ENCODE measurements around the gene AR. TPM values are rescaled to one million over a fixed set of nuclear protein-coding genes. Genes with fewer than 3 reads are reported as not detected.

The AR gene, protein sequence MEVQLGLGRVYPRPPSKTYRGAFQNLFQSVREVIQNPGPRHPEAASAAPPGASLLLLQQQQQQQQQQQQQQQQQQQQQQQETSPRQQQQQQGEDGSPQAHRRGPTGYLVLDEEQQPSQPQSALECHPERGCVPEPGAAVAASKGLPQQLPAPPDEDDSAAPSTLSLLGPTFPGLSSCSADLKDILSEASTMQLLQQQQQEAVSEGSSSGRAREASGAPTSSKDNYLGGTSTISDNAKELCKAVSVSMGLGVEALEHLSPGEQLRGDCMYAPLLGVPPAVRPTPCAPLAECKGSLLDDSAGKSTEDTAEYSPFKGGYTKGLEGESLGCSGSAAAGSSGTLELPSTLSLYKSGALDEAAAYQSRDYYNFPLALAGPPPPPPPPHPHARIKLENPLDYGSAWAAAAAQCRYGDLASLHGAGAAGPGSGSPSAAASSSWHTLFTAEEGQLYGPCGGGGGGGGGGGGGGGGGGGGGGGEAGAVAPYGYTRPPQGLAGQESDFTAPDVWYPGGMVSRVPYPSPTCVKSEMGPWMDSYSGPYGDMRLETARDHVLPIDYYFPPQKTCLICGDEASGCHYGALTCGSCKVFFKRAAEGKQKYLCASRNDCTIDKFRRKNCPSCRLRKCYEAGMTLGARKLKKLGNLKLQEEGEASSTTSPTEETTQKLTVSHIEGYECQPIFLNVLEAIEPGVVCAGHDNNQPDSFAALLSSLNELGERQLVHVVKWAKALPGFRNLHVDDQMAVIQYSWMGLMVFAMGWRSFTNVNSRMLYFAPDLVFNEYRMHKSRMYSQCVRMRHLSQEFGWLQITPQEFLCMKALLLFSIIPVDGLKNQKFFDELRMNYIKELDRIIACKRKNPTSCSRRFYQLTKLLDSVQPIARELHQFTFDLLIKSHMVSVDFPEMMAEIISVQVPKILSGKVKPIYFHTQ
- under 1 TPM; 0.39 to 0.52 TPM for polyA plus RNA-seq

DNA sequence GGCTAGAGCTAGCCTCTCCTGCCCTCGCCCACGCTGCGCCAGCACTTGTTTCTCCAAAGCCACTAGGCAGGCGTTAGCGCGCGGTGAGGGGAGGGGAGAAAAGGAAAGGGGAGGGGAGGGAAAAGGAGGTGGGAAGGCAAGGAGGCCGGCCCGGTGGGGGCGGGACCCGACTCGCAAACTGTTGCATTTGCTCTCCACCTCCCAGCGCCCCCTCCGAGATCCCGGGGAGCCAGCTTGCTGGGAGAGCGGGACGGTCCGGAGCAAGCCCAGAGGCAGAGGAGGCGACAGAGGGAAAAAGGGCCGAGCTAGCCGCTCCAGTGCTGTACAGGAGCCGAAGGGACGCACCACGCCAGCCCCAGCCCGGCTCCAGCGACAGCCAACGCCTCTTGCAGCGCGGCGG, at the start of gene AR:
Gene AR, plus strand, starts transcription at position 204 of the 400 bp plus-strand sequence. CDS start 1,126 bp downstream, outside the sequence.
- H3K27ac ChIP-seq (ENCODE audit: low read depth in 2 of 2, low read length in 1 of 2) = peak within 1 kb of the TSS in 1 of 2 donors; percentile 54

DNA sequence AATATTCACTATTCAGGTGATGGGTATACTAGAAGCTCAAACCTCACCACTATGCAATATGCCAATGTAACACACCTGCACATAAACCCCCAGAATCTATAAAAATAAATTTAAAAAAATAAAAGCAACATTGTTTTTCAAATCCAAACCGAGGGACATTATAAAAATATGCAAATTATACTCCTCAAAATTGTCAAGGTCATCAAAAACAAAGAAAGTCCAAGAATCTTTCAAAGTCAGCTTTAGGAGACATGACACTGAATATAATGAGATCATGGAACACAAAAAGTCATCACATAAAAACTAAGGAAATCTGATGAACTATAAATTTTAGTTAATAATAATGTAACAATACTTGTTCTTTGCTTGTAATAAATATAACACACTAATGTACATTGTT, 43.2 kb upstream of the AR start:
- no peak overlapping the region for H3K4me3 ChIP-seq (ENCODE audit: low read depth in 1 of 2, low read length in 2 of 2)

More for the DNA sequence above, at the start of gene AR:
- Histone ChIP-seq H3K27me3 (ENCODE audit: control insufficient read depth in 1 of 2, insufficient read depth in 2 of 2, low read length in 2 of 2) (peaks cover 0 to 6% of the 10 kb centered on the region in 2 donors), H3K4me1 (ENCODE audit: control insufficient read depth in 2 of 2, insufficient read depth in 2 of 2, low read length in 1 of 2) (no peaks in the 10 kb centered on the region), H3K9me3 (ENCODE audit: control insufficient read depth in 2 of 2, insufficient read depth in 1 of 2, low read depth in 1 of 2, low read length in 1 of 2) (no peaks in the 10 kb centered on the region), H3K36me3 (ENCODE audit: control insufficient read depth in 2 of 2, insufficient read depth in 2 of 2, low read length in 1 of 2) (no peaks in the 10 kb centered on the region), H3K4me3 (ENCODE audit: low read depth in 1 of 2, low read length in 2 of 2) (peak within 1 kb of the TSS; percentile 41 to 45)
- 2 to 32% methylated on average over 28 to 30 of the region's 30 CpGs for WGBS, 2 donors

DNA sequence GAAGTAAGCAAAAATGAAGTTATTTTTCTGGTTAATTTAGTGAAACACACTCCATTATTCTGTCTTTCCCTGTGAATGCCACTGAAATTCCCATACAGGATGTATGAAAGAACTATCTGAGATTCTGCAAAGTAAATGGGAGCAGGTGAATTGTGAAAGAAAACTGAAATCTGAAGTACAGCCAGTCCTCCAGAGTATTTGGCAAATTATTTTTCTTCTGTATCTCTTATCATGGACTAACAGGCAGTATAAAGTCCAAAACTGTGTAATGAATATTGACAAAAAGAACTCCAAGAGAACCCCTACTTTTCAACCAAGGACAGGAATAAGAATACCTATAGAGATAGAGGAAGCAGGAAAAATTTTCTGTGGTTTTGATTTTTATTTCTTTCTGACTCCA, 40.8 kb upstream of the AR start:
- H3K9me3 ChIP-seq (ENCODE audit: control insufficient read depth in 2 of 2, insufficient read depth in 1 of 2, low read depth in 1 of 2, low read length in 1 of 2) = no peaks in the 10 kb centered on the region
- H3K4me3 ChIP-seq (ENCODE audit: low read depth in 1 of 2, low read length in 2 of 2) = no peak overlapping the region
- H3K27me3 ChIP-seq (ENCODE audit: control insufficient read depth in 1 of 2, insufficient read depth in 2 of 2, low read length in 2 of 2) = no peaks in the 10 kb centered on the region

More for the DNA sequence above, 43.2 kb upstream of the AR start:
- Histone ChIP-seq H3K27me3 (ENCODE audit: control insufficient read depth in 1 of 2, insufficient read depth in 2 of 2, low read length in 2 of 2) (no peaks in the 10 kb centered on the region), H3K9me3 (ENCODE audit: control insufficient read depth in 2 of 2, insufficient read depth in 1 of 2, low read depth in 1 of 2, low read length in 1 of 2) (no peaks in the 10 kb centered on the region), H3K4me1 (ENCODE audit: control insufficient read depth in 2 of 2, insufficient read depth in 2 of 2, low read length in 1 of 2) (no peaks in the 10 kb centered on the region), H3K36me3 (ENCODE audit: control insufficient read depth in 2 of 2, insufficient read depth in 2 of 2, low read length in 1 of 2) (no peaks in the 10 kb centered on the region), H3K27ac (ENCODE audit: low read depth in 2 of 2, low read length in 1 of 2) (no peak overlapping the region)
- 20 to 53% methylated on average over 1 of the region's 1 CpG for WGBS, 2 donors

DNA sequence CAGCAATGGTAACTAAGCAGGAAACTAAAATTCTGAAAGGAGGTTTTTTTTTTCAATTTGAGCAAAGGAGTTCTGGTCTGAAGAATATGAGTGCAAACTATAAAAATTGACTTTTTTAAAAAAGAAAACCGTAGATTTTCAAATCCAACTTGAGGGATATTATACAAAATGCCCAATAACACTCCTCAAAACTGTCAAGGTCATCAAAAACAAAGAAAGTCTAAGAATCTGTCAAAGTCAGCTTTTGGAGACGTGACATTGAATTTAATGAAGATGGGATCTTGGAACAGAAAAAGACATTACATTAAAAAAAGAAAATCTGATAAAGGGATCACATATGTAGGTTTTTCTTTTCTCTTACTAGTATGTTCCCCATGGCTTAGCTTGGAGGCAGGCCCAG, 40.4 kb upstream of the AR start:
- WGBS, 2 donors = 53 to 71% methylated on average over 2 of the region's 2 CpGs
- Histone ChIP-seq H3K27ac (ENCODE audit: low read depth in 2 of 2, low read length in 1 of 2) (no peak overlapping the region), H3K9me3 (ENCODE audit: control insufficient read depth in 2 of 2, insufficient read depth in 1 of 2, low read depth in 1 of 2, low read length in 1 of 2) (no peaks in the 10 kb centered on the region), H3K4me1 (ENCODE audit: control insufficient read depth in 2 of 2, insufficient read depth in 2 of 2, low read length in 1 of 2) (no peaks in the 10 kb centered on the region), H3K4me3 (ENCODE audit: low read depth in 1 of 2, low read length in 2 of 2) (no peak overlapping the region), H3K36me3 (ENCODE audit: control insufficient read depth in 2 of 2, insufficient read depth in 2 of 2, low read length in 1 of 2) (no peaks in the 10 kb centered on the region), H3K27me3 (ENCODE audit: control insufficient read depth in 1 of 2, insufficient read depth in 2 of 2, low read length in 2 of 2) (no peaks in the 10 kb centered on the region)

More for the DNA sequence above, 40.8 kb upstream of the AR start:
- H3K36me3 ChIP-seq (ENCODE audit: control insufficient read depth in 2 of 2, insufficient read depth in 2 of 2, low read length in 1 of 2) = no peaks in the 10 kb centered on the region
- no peak overlapping the region for H3K27ac ChIP-seq (ENCODE audit: low read depth in 2 of 2, low read length in 1 of 2)
- no peaks in the 10 kb centered on the region for H3K4me1 ChIP-seq (ENCODE audit: control insufficient read depth in 2 of 2, insufficient read depth in 2 of 2, low read length in 1 of 2)

DNA sequence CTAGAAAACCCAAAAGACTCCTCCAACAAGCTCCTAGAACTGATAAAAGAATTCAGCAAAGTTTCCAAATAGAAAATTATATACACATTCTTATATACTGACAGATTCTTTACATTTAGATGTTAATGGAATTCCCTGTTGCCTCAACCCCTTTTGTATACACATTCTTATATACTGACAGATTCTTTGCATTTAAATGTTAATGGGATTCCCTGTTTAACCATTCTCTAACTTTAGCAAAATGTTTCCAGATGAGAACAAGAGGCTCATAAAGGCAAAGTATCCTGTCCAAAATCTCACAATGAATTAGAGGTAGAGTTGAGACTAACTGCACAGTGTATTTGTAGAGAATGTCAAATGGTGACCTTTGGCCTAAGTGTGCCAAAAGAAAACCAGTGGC, 23.1 kb upstream of the AR start:
- Histone ChIP-seq H3K27me3 (ENCODE audit: control insufficient read depth in 1 of 2, insufficient read depth in 2 of 2, low read length in 2 of 2) (no peaks in the 10 kb centered on the region), H3K36me3 (ENCODE audit: control insufficient read depth in 2 of 2, insufficient read depth in 2 of 2, low read length in 1 of 2) (no peaks in the 10 kb centered on the region), H3K4me3 (ENCODE audit: low read depth in 1 of 2, low read length in 2 of 2) (no peak overlapping the region), H3K27ac (ENCODE audit: low read depth in 2 of 2, low read length in 1 of 2) (no peak overlapping the region), H3K9me3 (ENCODE audit: control insufficient read depth in 2 of 2, insufficient read depth in 1 of 2, low read depth in 1 of 2, low read length in 1 of 2) (no peaks in the 10 kb centered on the region), H3K4me1 (ENCODE audit: control insufficient read depth in 2 of 2, insufficient read depth in 2 of 2, low read length in 1 of 2) (no peaks in the 10 kb centered on the region)

DNA sequence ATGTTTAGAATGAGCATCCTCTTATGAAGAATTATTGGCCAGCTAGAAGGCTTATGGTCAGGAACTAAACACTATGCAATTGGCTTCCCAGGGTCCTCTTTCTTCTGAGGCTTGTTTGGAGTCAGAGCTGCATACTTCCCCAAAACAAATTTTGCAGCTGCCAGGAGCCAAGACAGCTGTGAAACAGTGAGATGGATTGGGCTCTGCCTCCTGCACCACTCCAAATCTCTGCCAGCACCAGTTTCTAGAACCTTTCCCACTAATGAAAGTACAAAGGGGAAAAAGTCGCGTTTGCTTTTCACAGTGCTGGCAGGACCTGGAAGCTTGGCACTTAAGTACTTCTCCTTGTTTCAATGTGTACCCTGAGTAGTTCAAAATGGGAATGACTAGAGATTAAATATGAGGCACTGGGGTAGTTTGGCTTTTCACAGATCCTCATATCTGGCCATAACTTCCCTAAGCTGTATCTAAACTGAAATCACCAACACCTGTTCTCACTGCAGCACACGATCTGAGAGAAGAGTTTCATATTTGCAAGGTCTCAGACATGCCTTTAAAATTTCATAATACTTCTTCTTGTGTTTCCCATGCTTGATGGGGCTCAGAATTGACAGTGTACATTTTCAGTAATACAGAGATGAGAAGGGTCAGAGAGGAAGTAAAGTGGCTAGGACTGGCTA, 20.7 kb upstream of the AR start:
- no peak overlapping the region for H3K4me3 ChIP-seq (ENCODE audit: low read depth in 1 of 2, low read length in 2 of 2)
- H3K9me3 ChIP-seq (ENCODE audit: control insufficient read depth in 2 of 2, insufficient read depth in 1 of 2, low read depth in 1 of 2, low read length in 1 of 2) = no peaks in the 10 kb centered on the region
- H3K27ac ChIP-seq (ENCODE audit: low read depth in 2 of 2, low read length in 1 of 2) = no peak overlapping the region
- H3K36me3 ChIP-seq (ENCODE audit: control insufficient read depth in 2 of 2, insufficient read depth in 2 of 2, low read length in 1 of 2) = no peaks in the 10 kb centered on the region
- 14 to 27% methylated on average over 3 of the region's 3 CpGs for WGBS, 2 donors
- no peaks in the 10 kb centered on the region for H3K27me3 ChIP-seq (ENCODE audit: control insufficient read depth in 1 of 2, insufficient read depth in 2 of 2, low read length in 2 of 2)
- H3K4me1 ChIP-seq (ENCODE audit: control insufficient read depth in 2 of 2, insufficient read depth in 2 of 2, low read length in 1 of 2) = no peaks in the 10 kb centered on the region

DNA sequence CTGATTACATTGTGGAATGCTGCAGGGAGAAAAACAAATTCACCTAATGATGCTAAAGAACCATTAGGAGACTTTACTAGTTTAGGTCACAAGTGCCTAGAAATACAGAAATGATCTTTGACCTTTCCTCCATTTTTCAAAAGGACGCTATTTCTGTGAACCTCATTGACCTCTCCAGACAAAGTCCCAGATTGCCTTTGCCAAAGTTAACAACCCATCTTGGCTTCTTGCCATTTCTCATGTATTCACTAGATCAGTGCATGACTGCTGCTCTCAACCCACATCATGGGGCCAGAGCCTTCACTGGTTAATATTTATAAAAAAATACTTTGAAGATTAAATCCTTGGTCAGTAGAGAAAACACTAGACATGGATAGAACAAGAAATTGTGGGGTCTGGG, 19.9 kb upstream of the AR start:
- no peaks in the 10 kb centered on the region for H3K36me3 ChIP-seq (ENCODE audit: control insufficient read depth in 2 of 2, insufficient read depth in 2 of 2, low read length in 1 of 2)
- 14 to 20% methylated on average over 1 of the region's 1 CpG for WGBS, 2 donors
- H3K27ac ChIP-seq (ENCODE audit: low read depth in 2 of 2, low read length in 1 of 2) = no peak overlapping the region
- no peaks in the 10 kb centered on the region for H3K9me3 ChIP-seq (ENCODE audit: control insufficient read depth in 2 of 2, insufficient read depth in 1 of 2, low read depth in 1 of 2, low read length in 1 of 2)
- H3K27me3 ChIP-seq (ENCODE audit: control insufficient read depth in 1 of 2, insufficient read depth in 2 of 2, low read length in 2 of 2) = no peaks in the 10 kb centered on the region
- H3K4me1 ChIP-seq (ENCODE audit: control insufficient read depth in 2 of 2, insufficient read depth in 2 of 2, low read length in 1 of 2) = no peaks in the 10 kb centered on the region
- H3K4me3 ChIP-seq (ENCODE audit: low read depth in 1 of 2, low read length in 2 of 2) = no peak overlapping the region

DNA sequence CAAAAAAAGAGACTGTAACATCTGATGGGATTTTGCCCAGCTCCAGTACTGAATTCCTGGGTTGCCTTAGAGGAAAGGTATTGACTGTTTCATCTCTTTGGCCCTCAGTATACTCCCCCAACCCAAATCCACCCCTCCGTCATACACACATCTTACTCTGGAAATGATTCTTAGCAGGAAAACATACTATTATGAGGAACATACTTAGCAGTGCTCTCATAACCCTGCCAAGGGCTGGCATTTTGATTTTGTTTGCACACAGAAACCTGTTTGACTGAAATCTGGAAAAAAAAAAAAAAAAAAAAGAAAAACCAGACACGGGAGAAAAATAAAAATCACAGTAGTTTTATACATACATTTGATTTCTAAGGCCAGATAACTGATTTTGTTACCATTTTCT, 19.4 kb upstream of the AR start:
- Histone ChIP-seq H3K27ac (ENCODE audit: low read depth in 2 of 2, low read length in 1 of 2) (no peak overlapping the region), H3K4me1 (ENCODE audit: control insufficient read depth in 2 of 2, insufficient read depth in 2 of 2, low read length in 1 of 2) (no peaks in the 10 kb centered on the region), H3K9me3 (ENCODE audit: control insufficient read depth in 2 of 2, insufficient read depth in 1 of 2, low read depth in 1 of 2, low read length in 1 of 2) (no peaks in the 10 kb centered on the region), H3K36me3 (ENCODE audit: control insufficient read depth in 2 of 2, insufficient read depth in 2 of 2, low read length in 1 of 2) (no peaks in the 10 kb centered on the region), H3K27me3 (ENCODE audit: control insufficient read depth in 1 of 2, insufficient read depth in 2 of 2, low read length in 2 of 2) (no peaks in the 10 kb centered on the region), H3K4me3 (ENCODE audit: low read depth in 1 of 2, low read length in 2 of 2) (no peak overlapping the region)
- 33 to 38% methylated on average over 2 of the region's 2 CpGs for WGBS, 2 donors

DNA sequence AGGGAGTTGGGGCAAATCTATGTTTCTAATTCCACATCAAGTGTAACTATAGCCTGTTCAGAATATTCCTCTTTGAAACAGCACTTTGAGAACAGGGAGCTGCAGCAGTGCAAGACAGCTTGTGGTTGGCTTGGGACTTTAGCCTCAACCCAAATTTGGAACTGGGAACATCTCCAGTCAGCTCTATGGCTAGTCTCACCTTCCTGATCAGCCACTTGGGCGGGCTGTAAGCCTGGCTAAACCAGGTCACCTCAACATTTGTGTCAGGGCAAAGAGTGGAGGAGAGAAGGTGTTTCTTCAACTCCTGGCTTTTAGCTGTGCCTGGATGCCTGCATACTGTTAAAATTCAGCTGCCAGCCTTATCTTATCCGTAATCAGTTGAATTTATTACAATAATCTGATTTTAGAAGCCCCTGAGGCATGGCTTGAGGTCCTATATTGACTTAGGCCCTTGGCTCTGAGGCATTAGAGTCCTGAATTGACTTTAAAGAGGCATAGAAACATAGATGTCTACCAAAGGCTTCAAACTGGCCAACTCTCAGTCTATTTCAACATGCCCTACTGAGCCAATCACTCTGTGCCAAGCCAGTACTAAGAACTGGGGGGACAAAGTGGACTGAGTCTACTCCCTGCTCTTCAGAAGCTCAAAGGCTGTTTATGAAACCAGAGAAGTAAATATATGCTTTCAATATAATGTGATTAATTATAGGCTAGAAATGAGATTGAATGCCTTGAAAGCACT, 18.7 kb upstream of the AR start:
- no peaks in the 10 kb centered on the region for H3K27me3 ChIP-seq (ENCODE audit: control insufficient read depth in 1 of 2, insufficient read depth in 2 of 2, low read length in 2 of 2)
- no peaks in the 10 kb centered on the region for H3K36me3 ChIP-seq (ENCODE audit: control insufficient read depth in 2 of 2, insufficient read depth in 2 of 2, low read length in 1 of 2)
- H3K4me1 ChIP-seq (ENCODE audit: control insufficient read depth in 2 of 2, insufficient read depth in 2 of 2, low read length in 1 of 2) = no peaks in the 10 kb centered on the region
- H3K27ac ChIP-seq (ENCODE audit: low read depth in 2 of 2, low read length in 1 of 2) = no peak overlapping the region
- no peaks in the 10 kb centered on the region for H3K9me3 ChIP-seq (ENCODE audit: control insufficient read depth in 2 of 2, insufficient read depth in 1 of 2, low read depth in 1 of 2, low read length in 1 of 2)
- H3K4me3 ChIP-seq (ENCODE audit: low read depth in 1 of 2, low read length in 2 of 2) = no peak overlapping the region
- WGBS, 2 donors = 34 to 74% methylated on average over 2 of the region's 2 CpGs

All from esophagus (tissue), 2 donors.